ENCODE data around the gene ADRB2.

Gene ADRB2

GRCh38 chr5:148805326-148806290, 20.8 kb upstream of the ADRB2 start:
- DNase-seq (ENCODE audit: low read depth in 3 of 3, low spot score in 1 of 3): no peak

GRCh38 chr5:148806520-148806931, 19.9 kb upstream of the ADRB2 start:
- no peak for DNase-seq (ENCODE audit: low read depth in 3 of 3, low spot score in 1 of 3)

GRCh38 chr5:148807851-148808250, 18.6 kb upstream of the ADRB2 start:
- no peak for DNase-seq (ENCODE audit: low read depth in 3 of 3, low spot score in 1 of 3)

- no peak for DNase-seq (ENCODE audit: low read depth in 3 of 3, low spot score in 1 of 3)
These were observed 17.4 kb upstream of the ADRB2 start for GRCh38 chr5:148808864-148809642.

- DNase-seq (ENCODE audit: low read depth in 3 of 3, low spot score in 1 of 3): no peak
These were observed 16.5 kb upstream of the ADRB2 start for GRCh38 chr5:148809781-148810524.

- no peak for DNase-seq (ENCODE audit: low read depth in 3 of 3, low spot score in 1 of 3)
These were observed 15.6 kb upstream of the ADRB2 start for GRCh38 chr5:148810823-148811222.

GRCh38 chr5:148811756-148812155, 14.7 kb upstream of the ADRB2 start:
- DNase-seq (ENCODE audit: low read depth in 3 of 3, low spot score in 1 of 3): no peak

- no peak for DNase-seq (ENCODE audit: low read depth in 3 of 3, low spot score in 1 of 3)
These were observed 11.3 kb upstream of the ADRB2 start for GRCh38 chr5:148815086-148815485.

GRCh38 chr5:148815578-148815977, 10.8 kb upstream of the ADRB2 start:
- no peak for DNase-seq (ENCODE audit: low read depth in 3 of 3, low spot score in 1 of 3)

- DNase-seq (ENCODE audit: low read depth in 3 of 3, low spot score in 1 of 3): no peak
These were observed 10.1 kb upstream of the ADRB2 start for GRCh38 chr5:148816357-148816756.

GRCh38 chr5:148816782-148817181, 9.6 kb upstream of the ADRB2 start:
- no peak for DNase-seq (ENCODE audit: low read depth in 3 of 3, low spot score in 1 of 3)

GRCh38 chr5:148817606-148818005, 8.8 kb upstream of the ADRB2 start:
- no peak for DNase-seq (ENCODE audit: low read depth in 3 of 3, low spot score in 1 of 3)

- DNase-seq (ENCODE audit: low read depth in 3 of 3, low spot score in 1 of 3): no peak
These were observed 5.7 kb upstream of the ADRB2 start for GRCh38 chr5:148820461-148821395.

- no peak for DNase-seq (ENCODE audit: low read depth in 3 of 3, low spot score in 1 of 3)
These were observed 2.5 kb upstream of the ADRB2 start for GRCh38 chr5:148823871-148824270.

- DNase-seq (ENCODE audit: low read depth in 3 of 3, low spot score in 1 of 3): no peak
These were observed 727 bp upstream of the ADRB2 start for GRCh38 chr5:148825716-148826052.

GRCh38 chr5:148826739-148827070, 294 bp downstream of the ADRB2 start:
- DNase-seq (ENCODE audit: low read depth in 3 of 3, low spot score in 1 of 3): no peak

GRCh38 chr5:148827723-148828122, 1.3 kb downstream of the ADRB2 start:
- no peak for DNase-seq (ENCODE audit: low read depth in 3 of 3, low spot score in 1 of 3)

GRCh38 chr5:148828511-148829247, 2.3 kb downstream of the ADRB2 start:
- DNase-seq (ENCODE audit: low read depth in 3 of 3, low spot score in 1 of 3): no peak

- DNase-seq (ENCODE audit: low read depth in 3 of 3, low spot score in 1 of 3): no peak
These were observed 2.8 kb downstream of the ADRB2 start for GRCh38 chr5:148829248-148829594.

GRCh38 chr5:148829734-148830133, 3.3 kb downstream of the ADRB2 start:
- DNase-seq (ENCODE audit: low read depth in 3 of 3, low spot score in 1 of 3): no peak
